ENCODE data around the gene IL11RA.
A peak's percentile ranks its signal among the peaks of the same experiment; 100 is the strongest.

IL11RA gene

GRCh38 chr9:34665381-34666250 is 13.6 kb downstream of the IL11RA start:
- peak; percentile 76 for DNase-seq (ENCODE audit: extremely low read depth, insufficient read length)
- Histone ChIP-seq H3K27me3 (replicated peaks; ENCODE audit: control insufficient read depth, insufficient read depth, low read length) (no peaks in the 10 kb centered on the region; the same call in 1 of the 2 replicates), H3K4me3 (replicated peaks; ENCODE audit: low read depth, low read length) (peak overlapping the region; percentile 76), H3K36me3 (ENCODE audit: control insufficient read depth, insufficient read depth, low read length) (no peaks in the 10 kb centered on the region)
- TF ChIP-seq CTCF (IDR thresholded peaks at IDR 0.05; ENCODE audit: insufficient read depth, low read length, poor library complexity, severe bottlenecking), result no peak

- no peaks in the 10 kb centered on the region for H3K36me3 ChIP-seq (ENCODE audit: control insufficient read depth, insufficient read depth, low read length)
- DNase-seq (ENCODE audit: extremely low read depth, insufficient read length), result no peak
Observed at GRCh38 chr9:34669809-34670562, 18.0 kb downstream of the IL11RA start.

GRCh38 chr9:34671307-34671706 is 19.3 kb downstream of the IL11RA start:
- no peak for DNase-seq (ENCODE audit: extremely low read depth, insufficient read length)
- Histone ChIP-seq H3K36me3 (ENCODE audit: control insufficient read depth, insufficient read depth, low read length) (no peaks in the 10 kb centered on the region), H3K27me3 (replicated peaks; ENCODE audit: control insufficient read depth, insufficient read depth, low read length) (no peaks in the 10 kb centered on the region; the same call in 1 of the 2 replicates), H3K4me3 (replicated peaks; ENCODE audit: low read depth, low read length) (no peak overlapping the region)
- no peak for TF ChIP-seq CTCF (IDR thresholded peaks at IDR 0.05; ENCODE audit: insufficient read depth, low read length, poor library complexity, severe bottlenecking)

More at GRCh38 chr9:34669809-34670562, 18.0 kb downstream of the IL11RA start:
- no peak for TF ChIP-seq CTCF (IDR thresholded peaks at IDR 0.05; ENCODE audit: insufficient read depth, low read length, poor library complexity, severe bottlenecking)
- no peak overlapping the region for H3K4me3 ChIP-seq (replicated peaks; ENCODE audit: low read depth, low read length)
- no peaks in the 10 kb centered on the region; the same call in 1 of the 2 replicates for H3K27me3 ChIP-seq (replicated peaks; ENCODE audit: control insufficient read depth, insufficient read depth, low read length)

GRCh38 chr9:34674440-34674839 is 22.5 kb downstream of the IL11RA start:
- DNase-seq (ENCODE audit: extremely low read depth, insufficient read length), result no peak
- Histone ChIP-seq H3K27me3 (replicated peaks; ENCODE audit: control insufficient read depth, insufficient read depth, low read length) (no peaks in the 10 kb centered on the region; the same call in 1 of the 2 replicates), H3K36me3 (ENCODE audit: control insufficient read depth, insufficient read depth, low read length) (no peaks in the 10 kb centered on the region), H3K4me3 (replicated peaks; ENCODE audit: low read depth, low read length) (no peak overlapping the region)
- TF ChIP-seq CTCF (IDR thresholded peaks at IDR 0.05; ENCODE audit: insufficient read depth, low read length, poor library complexity, severe bottlenecking), result no peak

- H3K4me3 ChIP-seq (replicated peaks; ENCODE audit: low read depth, low read length), result no peak overlapping the region
- TF ChIP-seq CTCF (IDR thresholded peaks at IDR 0.05; ENCODE audit: insufficient read depth, low read length, poor library complexity, severe bottlenecking), result peak; percentile 99
- H3K27me3 ChIP-seq (replicated peaks; ENCODE audit: control insufficient read depth, insufficient read depth, low read length), result no peaks in the 10 kb centered on the region
- no peaks in the 10 kb centered on the region for H3K36me3 ChIP-seq (ENCODE audit: control insufficient read depth, insufficient read depth, low read length)
- DNase-seq (ENCODE audit: extremely low read depth, insufficient read length), result no peak
Observed at GRCh38 chr9:34675048-34675714, 23.2 kb downstream of the IL11RA start.

Measured in GM06990 (cell line).